NOMO-1 (cell line): ENCODE measurements around the gene IQSEC3.
"Not testable (repeated sequence)": the region's sequence is repeated elsewhere in the genome, so short reads cannot be mapped to it uniquely, and the experiment has no call there.

ENCODE experiments used
- DNase-seq, 2 experiments: peaks; one replicate each; lab custom pipeline; 2025; ENCODE audit not compliant: unreplicated experiment in 2 of 2; lab: John Stamatoyannopoulos, UW

The IQSEC3 gene

GRCh38 chr12:109872-110271 lies 43.3 kb downstream of the IQSEC3 start:
- no peak for DNase-seq

GRCh38 chr12:111699-112493 lies 45.3 kb downstream of the IQSEC3 start:
- peak; percentile 67 for DNase-seq

- no peak for DNase-seq
These were observed 46.8 kb downstream of the IQSEC3 start for GRCh38 chr12:113347-113746.

- no peak for DNase-seq
These were observed 48.2 kb downstream of the IQSEC3 start for GRCh38 chr12:114626-115211.

DNA sequence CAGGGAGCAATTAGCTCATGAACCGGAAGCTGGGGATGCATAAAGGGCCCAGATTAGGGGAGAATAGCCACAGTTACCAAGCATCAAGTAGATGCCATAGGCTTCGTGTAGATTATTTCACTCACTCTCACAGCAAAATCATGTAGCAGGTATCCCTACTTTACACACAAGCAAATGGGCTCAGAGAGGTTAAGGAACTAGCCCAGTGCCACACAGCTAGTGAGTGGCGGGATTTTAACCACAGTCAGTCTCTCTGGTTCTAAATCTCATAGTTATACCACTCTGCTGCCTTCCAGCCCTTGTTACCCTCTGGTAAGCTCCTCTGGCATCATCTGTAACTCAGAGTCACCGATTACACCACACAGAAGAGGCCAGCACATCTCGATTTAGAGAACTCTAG lies 49.0 kb downstream of the IQSEC3 start:
- DNase-seq = no peak

DNA sequence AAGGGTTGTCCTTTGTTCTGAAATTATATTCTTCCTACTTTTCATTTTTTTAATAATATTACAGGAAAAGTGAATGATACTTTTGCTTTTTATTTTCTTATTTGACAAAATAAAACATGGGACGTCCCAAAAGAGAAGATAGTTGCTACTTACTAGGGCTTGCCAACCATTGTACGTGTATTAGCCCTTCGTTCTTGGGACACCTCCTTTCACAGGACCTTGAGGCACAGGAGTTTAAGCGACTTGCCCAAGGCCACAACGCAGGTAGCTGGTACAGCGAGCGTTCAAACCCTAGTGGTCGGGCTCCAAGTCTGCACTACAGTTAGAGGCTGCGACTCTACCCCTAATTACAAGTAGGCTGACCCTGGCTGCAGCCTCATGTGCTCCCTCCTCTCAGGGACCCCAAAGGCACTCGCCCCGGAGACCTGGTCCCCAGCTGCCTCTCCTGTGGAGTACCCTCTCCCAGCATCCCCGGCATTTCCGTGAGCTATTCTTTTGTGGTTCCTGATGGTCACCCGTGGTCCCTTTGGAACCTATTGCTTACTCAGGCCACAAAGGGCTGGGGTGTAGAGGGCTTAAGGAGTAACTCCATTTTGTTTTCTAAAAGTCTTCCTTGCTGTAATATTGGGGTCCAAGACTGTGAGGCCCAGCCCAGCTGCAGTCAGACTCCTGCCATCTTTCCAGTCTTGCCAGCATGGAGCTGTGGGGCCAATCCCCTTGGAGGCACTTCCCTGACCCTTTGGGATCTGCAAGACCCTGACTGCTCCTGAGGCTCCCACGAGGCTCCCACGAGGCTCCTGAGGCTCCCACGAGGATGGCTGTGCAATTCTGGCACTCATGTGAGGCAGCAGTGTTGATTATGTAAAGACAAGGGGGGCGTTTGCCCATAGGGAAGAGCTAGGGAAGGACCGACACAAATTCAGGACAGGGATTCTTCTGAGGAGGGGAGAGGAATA lies 49.7 kb downstream of the IQSEC3 start:
- no peak for DNase-seq

DNA sequence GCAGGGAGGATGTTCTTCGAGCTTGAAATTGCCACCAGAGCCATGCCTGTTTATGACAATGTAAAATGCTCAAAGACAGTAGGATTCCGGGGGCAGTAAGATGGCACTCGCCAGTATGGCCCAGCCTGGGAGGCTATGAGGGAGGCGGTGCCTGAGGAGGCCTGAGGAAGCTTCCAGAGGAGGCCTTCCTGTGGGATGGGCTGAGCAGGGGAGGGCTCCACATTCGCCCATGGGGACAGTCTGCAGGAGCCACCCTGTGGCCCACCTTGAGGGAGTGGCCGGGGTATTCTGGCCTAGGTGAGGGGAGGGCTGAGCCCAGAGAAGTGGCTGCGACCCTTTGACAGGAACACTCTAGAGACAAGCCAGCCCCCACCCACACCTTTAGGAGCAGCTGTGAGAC lies 50.7 kb downstream of the IQSEC3 start:
- no peak for DNase-seq

GRCh38 chr12:117816-118345 lies 51.3 kb downstream of the IQSEC3 start:
- DNase-seq = no peak

GRCh38 chr12:118591-118990 lies 52.0 kb downstream of the IQSEC3 start:
- no peak for DNase-seq

DNA sequence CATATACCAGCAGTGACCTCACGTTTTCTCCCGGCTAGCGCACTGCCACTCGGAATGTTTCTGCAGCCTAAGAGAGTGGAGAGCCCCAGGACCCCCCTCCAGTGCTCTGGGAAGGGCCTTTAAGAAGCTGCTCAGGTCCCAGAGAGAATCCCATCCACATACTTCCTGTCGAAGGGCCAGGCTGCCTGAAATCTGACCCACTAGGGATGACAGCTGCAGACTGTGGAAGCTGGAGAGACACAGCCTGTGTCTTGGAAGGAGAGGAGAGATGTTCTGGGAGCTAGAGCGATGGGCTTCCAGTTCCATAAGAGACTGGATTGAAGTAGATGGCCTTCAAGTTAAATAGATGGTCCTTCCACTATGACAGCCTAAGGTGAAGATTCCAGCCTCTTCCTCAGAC lies 54.4 kb downstream of the IQSEC3 start:
- DNase-seq = no peak

GRCh38 chr12:121647-122046 lies 55.1 kb downstream of the IQSEC3 start:
- DNase-seq = no peak

GRCh38 chr12:125075-125474 lies 58.5 kb downstream of the IQSEC3 start:
- DNase-seq = no peak

GRCh38 chr12:125566-125965 lies 59.0 kb downstream of the IQSEC3 start:
- no peak for DNase-seq

GRCh38 chr12:128079-128478 lies 61.5 kb downstream of the IQSEC3 start:
- no peak for DNase-seq

- no peak for DNase-seq
These were observed 62.4 kb downstream of the IQSEC3 start for GRCh38 chr12:129001-129400.

- no peak for DNase-seq
These were observed 64.0 kb downstream of the IQSEC3 start for GRCh38 chr12:130519-130918.

DNA sequence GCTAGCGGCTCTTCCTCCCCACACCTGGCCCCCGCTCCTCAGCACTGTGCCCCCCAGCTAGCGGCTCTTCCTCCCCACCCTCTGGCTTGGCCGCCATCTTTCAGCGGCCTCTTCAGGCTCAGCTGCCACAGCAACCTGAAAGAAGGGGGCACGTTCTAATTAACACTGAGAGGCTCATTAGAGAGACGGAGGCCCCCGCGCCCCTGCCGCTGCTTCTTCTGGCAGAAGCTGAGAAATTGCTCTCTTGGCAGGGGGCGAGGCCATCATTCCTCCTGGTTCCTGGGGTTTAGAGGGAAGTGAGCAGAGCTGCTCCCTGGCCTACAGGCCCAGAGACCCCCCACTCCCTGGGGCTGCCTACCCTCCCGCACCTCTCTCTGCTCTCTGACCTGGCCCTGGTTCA lies 64.4 kb downstream of the IQSEC3 start:
- no peak for DNase-seq

DNA sequence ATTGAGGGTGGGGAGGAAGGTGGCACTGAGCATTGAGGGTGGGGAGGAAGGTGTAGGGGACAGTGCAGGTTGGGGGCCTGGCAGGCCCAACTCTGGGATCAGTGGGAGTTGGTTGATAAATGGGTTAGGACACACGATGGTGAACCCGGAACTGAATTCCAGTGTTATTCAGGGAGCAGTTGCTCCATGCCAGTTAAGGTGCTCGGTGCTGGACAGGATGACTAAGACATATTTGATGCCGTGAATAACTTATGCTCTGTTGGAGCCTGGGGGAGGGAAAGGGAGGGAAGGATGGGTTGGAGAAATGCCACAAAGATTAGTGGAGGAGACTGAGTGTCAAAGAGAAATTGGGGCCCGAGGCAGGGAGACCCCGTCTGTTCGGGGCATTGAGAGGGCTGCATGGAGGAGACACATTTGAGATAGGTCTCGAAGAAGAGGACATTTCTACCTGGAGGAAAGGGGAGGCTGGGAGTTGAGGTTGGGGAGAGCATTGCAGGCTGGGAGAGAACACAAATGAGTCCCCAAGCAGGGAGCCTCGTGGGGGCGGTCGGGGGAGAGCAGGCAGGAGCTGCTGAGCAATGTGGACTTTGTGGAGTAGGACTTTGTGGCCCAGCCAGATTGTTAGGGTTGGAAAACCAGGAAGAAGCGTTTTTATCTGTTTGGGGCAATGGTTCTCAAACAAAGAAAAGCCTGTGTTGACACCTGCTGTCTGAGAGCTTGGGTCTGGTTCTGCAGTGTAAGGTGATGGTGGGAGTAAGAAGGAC lies 65.3 kb downstream of the IQSEC3 start:
- DNase-seq = no peak

DNA sequence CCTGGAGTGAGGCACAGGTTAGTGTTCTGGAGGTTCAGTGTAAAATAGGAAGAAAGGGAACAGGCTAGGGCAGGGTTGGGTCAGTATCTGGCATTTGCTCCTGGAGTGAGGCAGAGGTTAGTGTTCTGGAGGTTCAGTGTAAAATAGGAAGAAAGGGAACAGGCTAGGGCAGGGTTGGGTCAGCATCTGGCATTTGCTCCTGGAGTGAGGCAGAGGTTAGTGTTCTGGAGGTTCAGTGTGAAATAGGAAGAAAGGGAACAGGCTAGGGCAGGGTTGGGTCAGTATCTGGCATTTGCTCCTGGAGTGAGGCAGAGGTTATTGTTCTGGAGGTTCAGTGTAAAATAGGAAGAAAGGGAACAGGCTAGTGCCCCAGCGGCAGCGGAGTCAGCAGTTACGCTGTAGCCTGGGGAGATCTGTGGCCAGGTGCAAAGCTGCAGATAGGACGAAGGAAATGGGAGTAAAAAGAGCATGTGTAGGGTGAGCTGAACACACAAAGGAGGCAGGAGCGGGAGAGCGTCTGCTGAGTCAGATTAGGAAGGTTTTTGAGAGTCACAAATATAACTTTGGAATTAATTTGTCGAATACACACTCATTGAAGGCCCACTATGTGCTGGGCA lies 67.2 kb downstream of the IQSEC3 start:
- DNase-seq = not testable (repeated sequence)

DNA sequence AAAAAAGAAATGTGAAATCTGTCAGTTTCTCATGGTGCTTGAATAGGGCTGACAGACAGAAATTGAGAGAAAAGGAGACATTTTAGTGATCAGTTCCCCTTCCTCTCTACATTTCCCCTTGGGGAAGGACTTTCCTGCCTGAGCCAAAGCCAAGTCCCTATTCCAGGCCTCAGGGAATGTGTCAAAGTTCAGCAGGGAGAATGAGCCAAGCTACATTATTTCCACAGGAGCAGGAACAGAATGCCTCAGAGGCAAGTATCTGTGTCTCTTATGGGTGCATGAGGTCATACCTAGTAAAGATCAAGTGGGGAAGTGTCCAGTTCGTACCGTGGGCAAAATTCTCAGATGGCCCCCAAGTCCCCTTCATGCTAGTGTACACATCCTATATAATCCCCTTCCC lies 68.6 kb downstream of the IQSEC3 start:
- DNase-seq = no peak
